Adrenal gland (tissue), 12 donors: ENCODE results near the gene C14orf93. TPM values are rescaled to one million over a fixed set of nuclear protein-coding genes. Genes with fewer than 3 reads are reported as not detected.
A peak's percentile ranks its signal among the peaks of the same experiment; 100 is the strongest.
"Not testable (repeated sequence)": the region's sequence is repeated elsewhere in the genome, so short reads cannot be mapped to it uniquely, and the experiment has no call there.

ENCODE experiments used
- DNase-seq, 7 donors: peaks; one replicate each; pipeline ENCODE4 v3.0.0-alpha.2; 2019 to 2020
- H3K27ac ChIP-seq, 5 donors: fragments of 200-600 bp; sonication (generic) in 4 of 5; 1 replicate in 3 of 5; 2 replicates in 2 of 5; pipeline versions ENCODE4 v1.5.1 to v1.8.0; 2016 to 2020; ENCODE audit warnings: mild to moderate bottlenecking in 1 of 5
- H3K27me3 ChIP-seq: fragments of 200-600 bp; 2 replicates; pipeline ENCODE4 v1.8.0; 2021
- H3K36me3 ChIP-seq, 2 donors: fragments of 200-600 bp; replicated peaks in 1 of 2; 1 replicate in 1 of 2; 2 replicates in 1 of 2; pipeline versions ENCODE4 v1.5.1 to v1.8.0; 2018 to 2022
- H3K4me1 ChIP-seq, 2 donors: fragments of 200-600 bp; replicated peaks in 1 of 2; 1 replicate in 1 of 2; 2 replicates in 1 of 2; pipeline versions ENCODE4 v1.5.1 to v1.8.0; 2018 to 2021
- H3K4me3 ChIP-seq, 4 donors: fragments of 200-600 bp; sonication (generic) in 3 of 4; one replicate each; pipeline ENCODE4 v1.5.1; 2016 to 2018
- H3K9me3 ChIP-seq, 3 donors: fragments of 200-600 bp; sonication (generic) in 1 of 3; replicated peaks in 1 of 3; 1 replicate in 2 of 3; 2 replicates in 1 of 3; pipeline versions ENCODE4 v1.5.1 to v1.8.0; 2016 to 2021
- CTCF ChIP-seq, 6 experiments: fragments of 450-650 bp in 4 of 6; fragments of 200-600 bp in 2 of 6; sonication (generic) in 1 of 6; IDR thresholded peaks; 1 replicate in 5 of 6; 2 replicates in 1 of 6; pipeline versions ENCODE4 v1.5.1 to v1.8.0; 2016 to 2021; ENCODE audit warnings: antibody characterized with exemption in 6 of 6, mild to moderate bottlenecking in 2 of 6, moderate library complexity in 1 of 6
- POLR2A ChIP-seq, 2 donors: fragments of 450-650 bp; IDR thresholded peaks; one replicate each; pipeline ENCODE4 v1.6.1; 2017; ENCODE audit warnings: antibody characterized with exemption in 2 of 2, mild to moderate bottlenecking in 2 of 2, moderate library complexity in 1 of 2
- WGBS, 4 donors: extraction: QIAGEN DNeasy Blood & Tissue Kit in 2 of 4; methylation state at CpG; one replicate each; pipeline versions ENCODE4 v1.1.5 to v1.1.7; 2013 to 2017; 5-methylcytosine and 5-hydroxymethylcytosine counted together
- intact Hi-C, 2 donors: fragments of 100-400 bp; cut with DNase I; formaldehyde crosslinking; loops; one replicate each; pipeline versions ENCODE4 v1.14.1 to v1.15.0; 2022 to 2023
- polyA plus RNA-seq, 3 donors: library from polyadenylated mRNA; stranded (reverse); fragments of 200-250 nt in 2 of 3; fragments of 350-450 nt in 1 of 3; fragmentation: Illumina TruSeq in 1 of 3; extraction: RNeasy Lipid Tissue Mini Kit (QIAGEN cat#74804) in 1 of 3; gene quantifications; one replicate each; pipeline ENCODE4 v1.2.3, GENCODE V29; 2013 to 2014
- total RNA-seq, 9 donors: library from RNA; depleted of rRNA in 4 of 9; stranded (reverse); fragments of >200 nt in 4 of 9; fragments of 120-200 nt in 1 of 9; fragmentation: NEBNext Ultra II Directional in 1 of 9; extraction: Animal tissue kit (Norgen Biotek cat#: 25700) in 1 of 9; gene quantifications; one replicate each; pipeline versions ENCODE4 v1.1.0 to v1.2.4, GENCODE V29; 2013 to 2023
- donor health status: healthy with polysubstance abuse.
- donor health status: Bipolar disorder and iron deficiency.
- donor health status: DM: yes; HTN: yes; CAD: no.
- donor health status: DM: no; HTN: no; CAD: no.
- donor health status: DM: no; HTN: no; CAD: no.
- donor health status: DM: yes; HTN: yes; CAD: no.

The C14orf93 gene
- total and polyA plus RNA-seq, 12 donors: 2.9 to 12.5 (median 7.8) TPM

GRCh38 chr14:22973217-22974032 is 36.5 kb downstream of the C14orf93 start:
- H3K27ac ChIP-seq: peak overlapping the region in 1 of 5 donors; percentile 59
- intact Hi-C loops: no loop called here
- no peaks in the 10 kb centered on the region for H3K36me3 ChIP-seq
- H3K4me3 ChIP-seq: no peak overlapping the region
- 60 to 67% (median 64%) methylated on average over 4 to 6 of the region's 6 CpGs for WGBS, 4 donors
- no peaks in the 10 kb centered on the region for H3K9me3 ChIP-seq
- peaks cover 4% of the 10 kb centered on the region in 2 donors for H3K4me1 ChIP-seq
- H3K27me3 ChIP-seq: no peaks in the 10 kb centered on the region
- DNase-seq: peak in 6 of 7 donors; percentile 44 to 73 (median 58)
- TF ChIP-seq POLR2A (IDR thresholded peaks at IDR 0.05): no peak
- peak; percentile 49 to 88 (median 76) for TF ChIP-seq CTCF (IDR thresholded peaks at IDR 0.05)

DNA sequence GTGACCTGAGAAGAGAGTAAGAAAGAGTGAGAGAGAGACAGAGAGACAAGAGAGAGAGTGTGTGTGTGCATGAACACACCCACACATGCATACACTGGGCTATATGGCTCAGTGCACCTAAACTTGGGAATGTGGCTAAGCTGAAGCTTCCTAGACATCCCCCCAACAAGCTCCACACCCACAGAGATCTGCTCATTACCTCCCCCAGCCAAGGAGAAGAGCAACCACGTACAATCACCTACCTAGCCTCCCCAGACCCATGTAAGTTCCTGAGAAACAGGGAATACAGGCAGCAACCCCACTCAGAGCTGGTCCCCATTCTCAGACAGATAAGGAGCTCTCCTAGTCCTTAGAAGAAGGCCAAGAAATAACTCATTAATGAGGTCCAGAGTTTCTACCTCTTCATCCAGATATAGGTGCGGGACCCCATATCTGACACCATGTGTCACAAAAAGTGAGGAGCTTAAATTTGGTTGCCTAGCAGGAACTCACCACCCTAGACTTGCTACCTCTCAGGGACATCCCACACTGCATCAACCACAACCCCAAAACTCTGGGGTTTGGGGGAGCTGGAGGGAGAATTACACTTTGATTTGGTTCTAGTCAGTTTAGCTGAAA is 37.5 kb downstream of the C14orf93 start:
- Histone ChIP-seq H3K27me3 (no peaks in the 10 kb centered on the region), H3K4me1 (peaks cover 4% of the 10 kb centered on the region in 2 donors), H3K9me3 (no peaks in the 10 kb centered on the region), H3K27ac (no peak overlapping the region), H3K36me3 (no peaks in the 10 kb centered on the region), H3K4me3 (no peak overlapping the region)
- no peak for DNase-seq
- TF ChIP-seq POLR2A (IDR thresholded peaks at IDR 0.05) (no peak), CTCF (IDR thresholded peaks at IDR 0.05) (no peak)
- intact Hi-C loops: no loop called here
- WGBS, 4 donors: 83 to 94% (median 89%) methylated on average over 2 of the region's 2 CpGs

DNA sequence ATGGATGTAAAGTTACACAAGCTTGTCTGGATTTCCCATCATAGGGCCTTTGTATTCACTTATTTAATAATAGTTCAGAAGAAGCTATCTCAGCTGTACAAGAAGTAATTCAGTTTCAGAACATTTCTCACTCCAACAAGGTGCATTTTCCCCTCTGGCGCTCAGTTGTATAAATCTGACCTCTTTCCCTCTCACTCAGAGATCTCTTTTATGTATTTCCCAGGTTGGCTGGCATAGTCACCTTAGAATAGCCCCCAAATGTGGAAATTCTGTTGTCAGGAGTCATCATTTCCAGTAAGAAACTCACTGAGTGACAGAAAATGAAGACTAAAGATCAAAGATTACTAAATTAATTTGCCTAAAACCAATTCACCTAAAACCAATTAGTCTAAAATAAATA is 38.8 kb downstream of the C14orf93 start:
- Histone ChIP-seq H3K27ac (no peak overlapping the region), H3K36me3 (no peaks in the 10 kb centered on the region), H3K4me3 (no peak overlapping the region), H3K9me3 (no peaks in the 10 kb centered on the region), H3K4me1 (no peaks in the 10 kb centered on the region), H3K27me3 (no peaks in the 10 kb centered on the region)
- WGBS, 4 donors: 86 to 97% (median 95%) methylated on average over 1 of the region's 1 CpG
- intact Hi-C loops: no loop called here
- no peak for DNase-seq
- TF ChIP-seq POLR2A (IDR thresholded peaks at IDR 0.05) (no peak), CTCF (IDR thresholded peaks at IDR 0.05) (no peak)

GRCh38 chr14:22966783-22967269 is 43.1 kb downstream of the C14orf93 start:
- no peak overlapping the region for H3K4me3 ChIP-seq
- no peaks in the 10 kb centered on the region for H3K27me3 ChIP-seq
- H3K36me3 ChIP-seq: no peaks in the 10 kb centered on the region
- TF ChIP-seq POLR2A (IDR thresholded peaks at IDR 0.05) (no peak), CTCF (IDR thresholded peaks at IDR 0.05) (no peak)
- peak overlapping the region in 1 of 5 donors; percentile 40 for H3K27ac ChIP-seq
- intact Hi-C loops: no loop called here
- H3K4me1 ChIP-seq: peaks cover 0 to 4% of the 10 kb centered on the region in 2 donors
- no peak for DNase-seq
- H3K9me3 ChIP-seq: no peaks in the 10 kb centered on the region
- 48 to 52% (median 51%) methylated on average over 4 of the region's 4 CpGs for WGBS, 4 donors

- peak overlapping the region in 1 of 5 donors; percentile 40 for H3K27ac ChIP-seq
- H3K4me1 ChIP-seq, H3K4me3 ChIP-seq, H3K27me3 ChIP-seq, intact Hi-C loops, H3K36me3 ChIP-seq, H3K9me3 ChIP-seq: not testable (repeated sequence)
- peak in 5 of 7 donors; percentile 32 to 76 (median 53) for DNase-seq
- 54 to 62% (median 59%) methylated on average over 15 of the region's 15 CpGs for WGBS, 4 donors
These were observed 43.8 kb downstream of the C14orf93 start for GRCh38 chr14:22965916-22966782.
